IMR-90 (cell line): ENCODE measurements around the gene STAM.

Experiments
- CEBPB ChIP-seq: IDR thresholded peaks from 2 replicates; pipeline ENCODE4 v1.6.1; 2012; ENCODE audit warnings: low read depth, low read length, improper control_type of control experiment
- CTCF ChIP-seq: conservative IDR thresholded peaks from 2 replicates; pipeline ENCODE4 v1.5.1; 2012; ENCODE audit warnings: mild to moderate bottlenecking, low read depth, low read length, improper control_type of control experiment
- ELK1 ChIP-seq: fragments of 150-350 bp; IDR thresholded peaks from 2 replicates; pipeline ENCODE4 v1.6.1; 2016; ENCODE audit warnings: low read depth, mild to moderate bottlenecking, low read length, moderate library complexity, borderline replicate concordance
- FOS ChIP-seq: fragments of 150-350 bp; IDR thresholded peaks from 2 replicates; pipeline ENCODE4 v1.6.1; 2016; ENCODE audit warnings: low read depth, low read length
- MAFK ChIP-seq: IDR thresholded peaks from 2 replicates; pipeline ENCODE4 v1.6.1; 2012; ENCODE audit warnings: low read depth, low read length, improper control_type of control experiment
- MXI1 ChIP-seq: IDR thresholded peaks from 2 replicates; pipeline ENCODE4 v1.6.1; 2012; ENCODE audit warnings: low read depth, mild to moderate bottlenecking, low read length, moderate library complexity, borderline replicate concordance
- POLR2A ChIP-seq: IDR thresholded peaks from 2 replicates; pipeline ENCODE4 v1.6.1; 2012; ENCODE audit warnings: mild to moderate bottlenecking, low read depth, low read length
- RCOR1 ChIP-seq: IDR thresholded peaks from 2 replicates; pipeline ENCODE4 v1.6.1; 2012; ENCODE audit warnings: mild to moderate bottlenecking, low read length, improper control_type of control experiment; ENCODE audit not compliant: insufficient replicate concordance
- SMC3 ChIP-seq: fragments of 150-350 bp; IDR thresholded peaks from 2 replicates; pipeline ENCODE4 v1.6.1; 2016; ENCODE audit warnings: low read depth, mild to moderate bottlenecking, antibody characterized with exemption, low read length, moderate library complexity
- USF2 ChIP-seq: fragments of 150-350 bp; IDR thresholded peaks from 2 replicates; pipeline ENCODE4 v1.6.1; 2017; ENCODE audit warnings: mild to moderate bottlenecking, antibody characterized with exemption, low read length, low read depth

- TF ChIP-seq MAFK (no peak), POLR2A (no peak), CTCF (no peak), FOS (0 out of 2 replicates have a peak, but pooled peaks have one; percentile 21), ELK1 (no peak), CEBPB (no peak), SMC3 (no peak), MXI1 (no peak), RCOR1 (no peak), USF2 (no peak)
Measured at GRCh38 chr10:17649836-17650235, 5.9 kb downstream of the STAM start.
